ENCODE data around the gene GABRG1.

- TF ChIP-seq POLR2AphosphoS5 (IDR thresholded peaks at IDR 0.05; ENCODE audit: low read depth, low read length) (no peak), POLR2A (IDR thresholded peaks at IDR 0.05; ENCODE audit: low read depth, low read length) (no peak), TAF1 (IDR thresholded peaks at IDR 0.05; ENCODE audit: borderline replicate concordance, low read depth, low read length) (no peak)
Measured at GRCh38 chr4:46051392-46051791, 72.5 kb downstream of the GABRG1 start.
